ENCODE measurements around the gene ITGAE. TPM values are rescaled to one million over a fixed set of nuclear protein-coding genes. Genes with fewer than 3 reads are reported as not detected.
A peak's percentile ranks its signal among the peaks of the same experiment; 100 is the strongest.
"Not testable (repeated sequence)": the region's sequence is repeated elsewhere in the genome, so short reads cannot be mapped to it uniquely, and the experiment has no call there.

The ITGAE gene
- total RNA-seq, 1 donor from 2014 or later: 15.8 TPM

DNA sequence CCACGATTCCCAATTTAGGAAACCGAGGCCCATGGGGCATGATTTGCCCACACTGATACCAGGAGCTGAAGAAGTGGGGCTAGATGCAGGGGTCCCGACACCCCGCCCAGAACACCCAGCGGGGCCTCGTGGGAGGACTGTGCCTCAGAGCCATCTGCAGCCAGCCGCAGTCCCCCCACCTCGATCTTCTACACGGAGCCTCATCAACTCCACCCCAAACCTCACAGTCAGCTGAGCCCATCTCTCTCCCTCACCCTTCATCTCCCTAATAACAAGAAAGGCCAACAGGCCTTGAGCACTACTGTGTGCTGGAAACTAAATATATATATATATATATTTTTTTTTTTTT lies 4.2 kb downstream of the ITGAE start:
- Histone ChIP-seq H3K36me3 (no peaks in the 10 kb centered on the region), H3K4me3 (no peak overlapping the region), H3K9me3 (no peaks in the 10 kb centered on the region), H3K27ac (no peak overlapping the region), H3K27me3 (no peaks in the 10 kb centered on the region), H3K4me1 (no peaks in the 10 kb centered on the region)
- no peak for DNase-seq (ENCODE audit: low spot score in 2 of 2)
- intact Hi-C loops (cut with DNase I): no loop called here
- TF ChIP-seq, protein P1, sequence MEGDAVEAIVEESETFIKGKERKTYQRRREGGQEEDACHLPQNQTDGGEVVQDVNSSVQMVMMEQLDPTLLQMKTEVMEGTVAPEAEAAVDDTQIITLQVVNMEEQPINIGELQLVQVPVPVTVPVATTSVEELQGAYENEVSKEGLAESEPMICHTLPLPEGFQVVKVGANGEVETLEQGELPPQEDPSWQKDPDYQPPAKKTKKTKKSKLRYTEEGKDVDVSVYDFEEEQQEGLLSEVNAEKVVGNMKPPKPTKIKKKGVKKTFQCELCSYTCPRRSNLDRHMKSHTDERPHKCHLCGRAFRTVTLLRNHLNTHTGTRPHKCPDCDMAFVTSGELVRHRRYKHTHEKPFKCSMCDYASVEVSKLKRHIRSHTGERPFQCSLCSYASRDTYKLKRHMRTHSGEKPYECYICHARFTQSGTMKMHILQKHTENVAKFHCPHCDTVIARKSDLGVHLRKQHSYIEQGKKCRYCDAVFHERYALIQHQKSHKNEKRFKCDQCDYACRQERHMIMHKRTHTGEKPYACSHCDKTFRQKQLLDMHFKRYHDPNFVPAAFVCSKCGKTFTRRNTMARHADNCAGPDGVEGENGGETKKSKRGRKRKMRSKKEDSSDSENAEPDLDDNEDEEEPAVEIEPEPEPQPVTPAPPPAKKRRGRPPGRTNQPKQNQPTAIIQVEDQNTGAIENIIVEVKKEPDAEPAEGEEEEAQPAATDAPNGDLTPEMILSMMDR (IDR thresholded peaks at IDR 0.05): no peak

GRCh38 chr17:3796110-3796821 lies 4.7 kb downstream of the ITGAE start:
- TF ChIP-seq, protein P1 (IDR thresholded peaks at IDR 0.05): no peak
- H3K4me3 ChIP-seq: no peak overlapping the region
- no peaks in the 10 kb centered on the region for H3K4me1 ChIP-seq
- no peaks in the 10 kb centered on the region for H3K36me3 ChIP-seq
- H3K27me3 ChIP-seq: no peaks in the 10 kb centered on the region
- intact Hi-C loops (cut with DNase I): no loop called here
- no peak overlapping the region for H3K27ac ChIP-seq
- peak in 1 of 2 donors; percentile 53 for DNase-seq (ENCODE audit: low spot score in 2 of 2)
- no peaks in the 10 kb centered on the region for H3K9me3 ChIP-seq

- Histone ChIP-seq H3K4me1 (no peaks in the 10 kb centered on the region), H3K9me3 (no peaks in the 10 kb centered on the region), H3K4me3 (no peak overlapping the region), H3K36me3 (no peaks in the 10 kb centered on the region), H3K27ac (no peak overlapping the region), H3K27me3 (no peaks in the 10 kb centered on the region)
- no peak for DNase-seq (ENCODE audit: low spot score in 2 of 2)
- intact Hi-C loops (cut with DNase I): no loop called here
- TF ChIP-seq, protein P1 (IDR thresholded peaks at IDR 0.05): no peak
Observed at GRCh38 chr17:3795390-3796102, 5.4 kb downstream of the ITGAE start.

- TF ChIP-seq, protein P1 (IDR thresholded peaks at IDR 0.05): no peak
- Histone ChIP-seq H3K27me3 (no peaks in the 10 kb centered on the region), H3K36me3 (no peaks in the 10 kb centered on the region), H3K4me1 (no peaks in the 10 kb centered on the region), H3K4me3 (no peak overlapping the region), H3K9me3 (no peaks in the 10 kb centered on the region), H3K27ac (no peak overlapping the region)
- intact Hi-C loops (cut with DNase I): no loop called here
- no peak for DNase-seq (ENCODE audit: low spot score in 2 of 2)
Observed at GRCh38 chr17:3794557-3795389, 6.2 kb downstream of the ITGAE start.

GRCh38 chr17:3794152-3794551 lies 6.8 kb downstream of the ITGAE start:
- intact Hi-C loops (cut with DNase I); H3K4me1 ChIP-seq; H3K36me3 ChIP-seq: not testable (repeated sequence)

GRCh38 chr17:3793258-3793657 lies 7.7 kb downstream of the ITGAE start:
- H3K27me3 ChIP-seq; H3K4me3 ChIP-seq; DNase-seq (ENCODE audit: low spot score in 2 of 2); H3K4me1 ChIP-seq; intact Hi-C loops (cut with DNase I); H3K27ac ChIP-seq; H3K9me3 ChIP-seq; H3K36me3 ChIP-seq: not testable (repeated sequence)

More at GRCh38 chr17:3794152-3794551, 6.8 kb downstream of the ITGAE start:
- H3K9me3 ChIP-seq; H3K27ac ChIP-seq; H3K27me3 ChIP-seq; H3K4me3 ChIP-seq; DNase-seq (ENCODE audit: low spot score in 2 of 2): not testable (repeated sequence)
